H1 (cell line): ENCODE results near the gene FBN3. TPM values are rescaled to one million over a fixed set of nuclear protein-coding genes. Genes with fewer than 3 reads are reported as not detected.

Experiments used
- ATF3 ChIP-seq: IDR thresholded peaks from 2 replicates; pipeline ENCODE4 v1.6.1; 2011; ENCODE audit warnings: low read depth, mild to moderate bottlenecking, low read length; ENCODE audit not compliant: insufficient read depth
- CBX8 ChIP-seq: fragments of 300-800, 300-1000 bp; sonication (generic); IDR thresholded peaks from 2 replicates; pipeline ENCODE4 v1.7.1; 2016; ENCODE audit warnings: low read depth, low read length, borderline replicate concordance
- CHD7 ChIP-seq: fragments of 300-600 bp; sonication (generic); IDR thresholded peaks from 2 replicates; pipeline ENCODE4 v1.7.1; 2012; ENCODE audit warnings: low read length, moderate library complexity, mild to moderate bottlenecking, inconsistent platforms; ENCODE audit not compliant: insufficient replicate concordance
- EP300 ChIP-seq, 2 experiments: IDR thresholded peaks; 1 replicate in 1 of 2; 2 replicates in 1 of 2; pipeline ENCODE4 v1.6.1; 2011 to 2012; ENCODE audit warnings: low read depth in 2 of 2, low read length in 2 of 2, mild to moderate bottlenecking in 2 of 2, borderline replicate concordance in 1 of 2, inconsistent platforms in 1 of 2, moderate library complexity in 1 of 2
- HDAC2 ChIP-seq, 2 experiments: fragments of 300-600 bp in 1 of 2; sonication (generic) in 1 of 2; IDR thresholded peaks; 2 replicates each; pipeline ENCODE4 v1.6.1; 2011 to 2012; ENCODE audit warnings: low read depth in 2 of 2, low read length in 2 of 2, mild to moderate bottlenecking in 2 of 2, moderate library complexity in 2 of 2, borderline replicate concordance in 1 of 2, inconsistent platforms in 1 of 2
- JUND ChIP-seq: IDR thresholded peaks from 2 replicates; pipeline ENCODE4 v1.6.1; 2011; ENCODE audit warnings: mild to moderate bottlenecking, improper control_type of control experiment, low read length
- KDM4A ChIP-seq: IDR thresholded peaks from one replicate; pipeline ENCODE4 v1.7.1; 2012; ENCODE audit warnings: low read depth, mild to moderate bottlenecking, moderate library complexity, low read length, inconsistent platforms; ENCODE audit not compliant: severe bottlenecking
- KDM5A ChIP-seq: fragments of 200-600 bp; IDR thresholded peaks from 2 replicates; pipeline ENCODE4 v1.7.1; 2012; ENCODE audit warnings: mild to moderate bottlenecking, low read length, inconsistent platforms, mixed read lengths
- polyA plus RNA-seq, 7 experiments: library from polyadenylated mRNA; depleted of rRNA in 3 of 7; stranded (reverse) in 5 of 7; unstranded in 2 of 7; fragments of >200 nt in 5 of 7; fragments of 200-250 nt in 2 of 7; gene quantifications; 1 replicate in 5 of 7; 2 replicates in 1 of 7; 4 replicates in 1 of 7; pipeline versions ENCODE4 v1.2.1 to v1.2.3, GENCODE V29; 2011 to 2013; ENCODE audit warnings: missing spikeins in 2 of 7, mixed read lengths in 2 of 7
- total RNA-seq: library from RNA; stranded (reverse); fragmentation: NEBNext Ultra II Directional; extraction: Animal tissue kit (Norgen Biotek cat#: 25700); gene quantifications from 2 replicates; pipeline ENCODE4 v1.2.1, GENCODE V29; 2021

FBN3 gene
- total and polyA plus RNA-seq, 2 of the 8 experiments (the other 6 are each of a cell fraction or from before 2014, with no cell fraction given) = 37.1 to 38.7 TPM

GRCh38 chr19:8085598-8086408, 63.6 kb downstream of the FBN3 start (continued):
- TF ChIP-seq CHD7 (no peak), JUND (no peak), EP300 (IDR thresholded peaks at IDR 0.05; ENCODE audit: borderline replicate concordance in 1 of 2, low read depth in 2 of 2, low read length in 2 of 2) (no peak), ATF3 (no peak), CBX8 (no peak), HDAC2 (IDR thresholded peaks at IDR 0.05; ENCODE audit: borderline replicate concordance in 1 of 2, low read depth in 2 of 2, low read length in 2 of 2) (no peak), KDM4A (no peak), KDM5A (no peak)
